Measurements from ENCODE around the gene COQ8B.
A peak's percentile ranks its signal among the peaks of the same experiment; 100 is the strongest.
"Not testable (repeated sequence)": the region's sequence is repeated elsewhere in the genome, so short reads cannot be mapped to it uniquely, and the experiment has no call there.

The COQ8B gene

DNA sequence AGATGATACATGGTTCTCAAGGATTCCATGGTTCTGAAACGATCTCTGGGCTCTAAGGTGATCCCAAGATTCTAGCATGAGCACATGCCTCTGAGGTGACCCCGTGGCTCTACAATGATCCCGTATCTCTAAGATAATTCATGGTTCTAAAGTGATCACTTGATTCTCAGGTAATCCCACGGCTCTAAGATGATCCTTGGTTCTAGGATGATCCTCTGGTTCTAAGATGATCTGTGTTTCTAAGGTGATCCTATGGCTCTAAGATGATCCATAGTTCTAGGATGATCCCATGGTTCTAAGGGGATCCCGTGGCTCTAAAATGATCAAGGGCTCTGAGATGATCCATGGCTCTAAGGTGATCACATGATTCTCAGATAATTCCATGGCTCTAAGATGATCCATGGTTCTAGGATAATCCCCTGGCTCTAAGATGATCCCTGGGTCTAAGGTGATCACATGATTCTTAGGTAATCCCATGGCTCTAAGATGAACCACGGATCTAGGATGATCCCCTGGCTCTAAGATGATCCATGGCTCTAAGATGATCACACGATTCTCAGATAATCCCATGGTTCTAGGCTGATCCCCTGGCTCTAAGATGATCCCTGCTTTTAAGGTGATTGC is 47.6 kb downstream of the COQ8B start:
- DNase-seq (ENCODE audit: low read depth): no peak

- DNase-seq (ENCODE audit: low read depth): no peak
These were observed 49.1 kb downstream of the COQ8B start for GRCh38 chr19:40667602-40668001.

- no peak for DNase-seq (ENCODE audit: low read depth)
These were observed 49.8 kb downstream of the COQ8B start for GRCh38 chr19:40666803-40667438.

- no peak for DNase-seq (ENCODE audit: low read depth)
These were observed 52.7 kb downstream of the COQ8B start for GRCh38 chr19:40663695-40664692.

- DNase-seq (ENCODE audit: low read depth): peak; percentile 90
These were observed 53.6 kb downstream of the COQ8B start for GRCh38 chr19:40662925-40663694.

- no peak for DNase-seq (ENCODE audit: low read depth)
These were observed 55.1 kb downstream of the COQ8B start for GRCh38 chr19:40661616-40662015.

DNA sequence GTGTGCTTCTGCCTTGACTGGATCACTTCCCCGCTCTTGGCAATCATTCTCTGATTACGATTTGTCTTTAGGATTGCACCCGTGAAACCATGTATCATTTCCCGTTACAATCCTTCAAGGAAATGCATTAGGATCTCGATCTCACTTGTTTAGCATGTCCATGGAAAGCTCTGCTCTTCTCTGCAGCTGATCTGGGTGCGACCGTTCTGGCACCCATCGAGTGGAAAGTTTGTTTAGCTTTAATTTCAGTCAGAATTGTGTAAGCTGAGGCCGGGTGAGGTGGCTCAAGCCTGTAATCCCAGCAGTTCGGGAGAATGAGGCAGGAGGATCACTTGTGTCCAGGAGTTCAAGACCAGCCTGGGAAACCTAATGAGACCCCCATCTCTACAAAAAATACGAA is 57.1 kb downstream of the COQ8B start:
- no peak for DNase-seq (ENCODE audit: low read depth)

DNA sequence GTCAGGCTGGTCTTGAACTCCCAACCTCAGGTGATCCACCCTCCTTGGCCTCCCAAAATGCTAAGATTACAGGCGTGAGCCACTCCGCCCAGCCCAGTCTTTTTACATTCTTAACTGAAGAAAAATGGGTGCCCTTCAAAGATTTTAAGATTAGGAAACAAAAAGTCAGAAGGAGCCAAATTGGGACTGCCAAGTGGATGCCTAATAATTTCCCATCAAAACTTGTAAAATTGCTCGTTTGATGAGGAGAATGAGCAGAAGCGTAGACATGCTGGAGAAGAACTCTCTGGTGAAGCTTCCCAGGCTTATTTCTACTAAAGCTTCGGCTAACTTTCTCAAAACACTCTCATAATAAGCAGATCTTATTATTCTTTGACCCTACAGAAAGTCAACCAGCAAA is 57.6 kb downstream of the COQ8B start:
- no peak for DNase-seq (ENCODE audit: low read depth)

- DNase-seq (ENCODE audit: low read depth): no peak
These were observed 58.7 kb downstream of the COQ8B start for GRCh38 chr19:40658031-40658430.

DNA sequence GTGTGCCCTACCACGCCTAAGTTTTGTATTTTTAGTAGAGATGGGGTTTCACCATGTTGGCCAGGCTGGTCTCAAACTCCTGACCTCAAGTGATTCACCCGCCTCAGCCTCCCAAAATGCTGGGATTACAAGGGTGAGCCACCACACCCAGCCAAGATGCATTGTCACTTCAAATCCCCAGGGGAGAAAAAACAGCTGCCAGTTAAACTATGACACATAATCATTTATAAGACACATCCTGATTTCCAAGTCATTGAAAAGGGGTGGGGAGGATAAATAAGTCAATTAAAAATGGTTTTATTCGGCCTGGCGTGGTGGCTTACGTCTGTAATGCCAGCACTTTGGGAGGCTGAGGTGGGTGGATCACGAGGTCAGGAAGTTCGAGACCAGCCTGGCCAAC is 61.0 kb downstream of the COQ8B start:
- not testable (repeated sequence) for DNase-seq (ENCODE audit: low read depth)

DNA sequence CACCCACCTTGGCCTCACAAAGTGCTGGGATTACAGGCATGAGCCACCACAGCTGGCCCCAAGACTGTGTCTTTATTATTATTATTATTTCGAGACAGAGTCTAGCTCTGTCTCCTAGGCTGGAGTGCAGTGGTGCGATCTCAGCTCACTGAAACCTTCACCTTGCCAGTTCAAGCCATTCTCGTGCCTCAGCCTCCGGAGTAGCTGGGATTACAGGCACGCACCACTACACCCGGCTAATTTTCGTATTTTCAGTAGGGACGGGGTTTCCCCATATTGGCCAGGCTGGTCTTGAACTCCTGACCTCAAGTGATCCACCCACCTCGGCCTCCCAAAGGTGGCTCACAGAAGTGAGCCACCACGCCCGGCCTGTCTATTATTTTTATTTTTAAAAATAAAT is 64.4 kb downstream of the COQ8B start:
- not testable (repeated sequence) for DNase-seq (ENCODE audit: low read depth)

- no peak for DNase-seq (ENCODE audit: low read depth)
These were observed 65.9 kb downstream of the COQ8B start for GRCh38 chr19:40650749-40651305.

DNA sequence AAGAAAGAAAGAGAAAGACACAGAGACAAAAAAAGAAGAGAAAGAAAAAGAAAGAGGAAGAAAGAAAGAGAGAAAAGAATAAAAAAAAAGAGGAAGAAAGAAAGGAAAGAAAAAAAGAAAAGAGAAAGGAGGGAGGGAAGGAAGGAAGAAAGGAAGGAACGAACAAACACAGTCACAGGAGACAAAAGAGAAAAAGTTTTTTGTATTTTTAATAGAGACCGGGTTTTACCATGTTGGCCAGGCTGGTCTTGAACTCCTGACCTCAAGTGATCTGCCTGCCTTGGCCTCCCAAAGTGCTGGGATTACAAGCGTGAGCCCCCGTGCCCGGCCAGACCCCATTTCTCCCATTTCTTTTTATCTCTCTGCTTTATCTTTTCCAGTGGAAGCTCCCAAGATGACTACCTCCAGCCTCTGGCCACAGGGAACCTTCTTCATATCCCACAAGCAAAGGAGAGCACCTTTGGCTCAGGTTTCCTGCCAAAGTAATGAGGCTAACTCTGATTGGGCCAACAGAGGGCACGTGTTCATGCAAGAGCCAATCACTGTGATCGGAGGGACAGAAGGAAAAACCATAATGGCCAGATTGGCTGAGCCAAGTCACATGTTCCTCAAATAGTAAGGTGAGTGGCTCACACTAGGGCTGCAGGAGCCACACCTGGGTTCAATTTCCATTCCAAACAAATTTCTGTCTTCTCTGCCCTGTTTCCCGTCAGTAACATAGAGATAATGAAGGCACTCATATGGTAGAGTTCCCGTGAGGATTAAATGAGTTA is 66.6 kb downstream of the COQ8B start:
- not testable (repeated sequence) for DNase-seq (ENCODE audit: low read depth)

GRCh38 chr19:40646743-40647254 is 69.9 kb downstream of the COQ8B start:
- DNase-seq (ENCODE audit: low read depth): no peak

- DNase-seq (ENCODE audit: low read depth): no peak
These were observed 73.9 kb downstream of the COQ8B start for GRCh38 chr19:40642757-40643305.

DNA sequence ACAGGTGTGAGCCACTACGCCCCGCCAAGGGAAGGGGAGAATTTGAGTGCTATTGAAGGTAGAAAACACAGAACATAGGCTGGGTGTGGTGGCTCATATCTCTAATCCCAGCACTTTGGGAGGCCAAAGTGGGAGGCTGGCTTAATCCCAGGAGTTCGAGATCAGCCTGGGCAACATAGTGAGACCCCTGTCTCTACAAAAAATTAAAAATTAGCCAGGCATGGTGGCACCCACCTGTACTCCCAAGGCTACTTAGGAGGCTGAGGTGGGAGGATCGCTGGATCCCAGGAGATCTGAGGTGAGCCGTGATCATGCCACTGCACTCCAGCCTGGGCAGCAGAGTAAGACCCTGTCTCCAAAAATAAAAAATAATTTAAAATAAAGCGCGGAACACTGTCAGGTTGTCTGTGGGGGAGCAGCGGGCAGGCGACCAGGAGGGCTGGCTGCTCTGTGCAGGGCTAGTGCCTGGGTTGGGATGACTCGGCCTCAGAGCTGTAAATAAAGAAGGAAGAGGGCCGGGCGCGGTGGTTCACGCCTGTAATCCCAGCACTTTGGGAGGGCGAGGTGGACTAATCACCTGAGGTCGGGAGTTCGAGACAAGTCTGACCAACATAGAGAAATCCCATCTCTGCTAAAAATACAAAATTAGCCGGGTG is 74.5 kb downstream of the COQ8B start:
- DNase-seq (ENCODE audit: low read depth): no peak

Data from stimulated activated CD8-positive, alpha-beta memory T cell treated with anti-CD3 and anti-CD28 coated beads, Interleukin-15, amount 100 ng/mL, for 1 hour (primary cell).